ENCODE data around the gene GPBP1L1. TPM values are rescaled to one million over a fixed set of nuclear protein-coding genes. Genes with fewer than 3 reads are reported as not detected.

Gene GPBP1L1
- total and polyA plus RNA-seq, 2 of the 4 experiments (the other 2 are of a cell fraction) = 31.5 to 57.4 TPM

DNA sequence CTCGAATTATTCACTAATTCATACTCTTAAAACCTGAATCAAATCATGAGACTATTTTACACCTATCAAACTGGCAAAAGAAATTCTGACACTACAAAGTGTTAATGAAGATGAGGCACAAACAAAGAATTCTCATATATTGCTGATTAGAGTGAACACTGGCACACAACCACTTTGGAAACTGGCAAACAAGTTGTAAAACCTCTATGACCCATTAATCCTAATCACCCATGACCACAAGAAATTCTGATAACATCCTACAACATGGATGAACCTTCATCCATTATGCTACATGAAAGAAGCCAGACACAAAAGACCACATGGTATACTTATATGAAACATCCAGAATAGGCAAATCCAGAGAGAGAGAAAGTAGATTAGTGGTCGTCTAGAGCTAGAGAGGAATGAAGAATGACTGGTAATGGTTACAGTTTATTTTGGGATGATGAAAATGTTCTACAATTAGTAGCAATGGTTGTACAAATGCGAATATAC lies 8.5 kb downstream of the GPBP1L1 start:
- WGBS, 2 experiments (ENCODE audit: extremely low coverage in 2 of 2, insufficient read length in 1 of 2) = 100% methylated on average over 1 of the region's 3 CpGs; no CpG with 5 or more reads in 1 of the 2 experiments
- Histone ChIP-seq H2BK120ac (ENCODE audit: low read depth, low read length) (no peak overlapping the region), H2AK9ac (replicated peaks; ENCODE audit: low read depth, low read length, poor library complexity) (no peak overlapping the region), H3K4me2 (ENCODE audit: low read depth, low read length) (no peak overlapping the region), H3K18ac (ENCODE audit: low read depth, low read length) (no peak overlapping the region), H3K27ac (ENCODE audit: insufficient read depth, low read length) (no peak overlapping the region), H4K91ac (ENCODE audit: insufficient read depth, low read depth, low read length) (no peak overlapping the region), H2AFZ (replicated peaks; ENCODE audit: low read length, poor library complexity) (no peak overlapping the region), H2BK5ac (ENCODE audit: low read depth, low read length, poor library complexity, severe bottlenecking) (no peak overlapping the region), H3K9ac (ENCODE audit: low read depth, low read length) (no peak overlapping the region), H3K14ac (replicated peaks; ENCODE audit: low read depth, low read length) (no peak overlapping the region), H4K20me1 (ENCODE audit: insufficient read depth, low read length) (peaks cover 88% of the 10 kb centered on the region), H3K9me1 (ENCODE audit: insufficient read depth, low read length) (peaks cover 30% of the 10 kb centered on the region), H4K8ac (ENCODE audit: low read depth in 2 of 2, low read length in 2 of 2) (no peak overlapping the region), H2AK5ac (ENCODE audit: low read depth, low read length) (no peak overlapping the region), H2BK15ac (ENCODE audit: low read depth, low read length) (no peak overlapping the region), H3K56ac (ENCODE audit: extremely low read depth, insufficient read depth, low read length) (no peak overlapping the region), H3K4me1 (ENCODE audit: control insufficient read depth, insufficient read depth, low read length) (peaks cover 8% of the 10 kb centered on the region), H3K23ac (ENCODE audit: low read depth, low read length) (no peak overlapping the region), H3K27me3 (ENCODE audit: control insufficient read depth, insufficient read depth, low read length) (no peaks in the 10 kb centered on the region), H3K79me1 (ENCODE audit: low read depth in 1 of 2, low read length in 2 of 2) (peaks cover 13 to 72% of the 10 kb centered on the region in 2 experiments), H4K5ac (ENCODE audit: low read depth, low read length) (no peak overlapping the region), H3K4ac (ENCODE audit: low read depth, low read length) (no peak overlapping the region), H3K9me3 (ENCODE audit: control insufficient read depth, insufficient read depth, low read length) (no peaks in the 10 kb centered on the region), H3K36me3 (ENCODE audit: control insufficient read depth, insufficient read depth, low read length) (peaks cover 3% of the 10 kb centered on the region), H3K4me3 (ENCODE audit: insufficient read depth, low read depth, low read length) (no peak overlapping the region), H2BK20ac (ENCODE audit: low read depth, low read length) (no peak overlapping the region)
- in situ Hi-C loops (cut with MboI; ENCODE audit: low sequenced_read_pairs) = no loop called here
- DNase-seq (no peak), ATAC-seq (ENCODE audit: low read depth) (no peak)
- no peak for TF ChIP-seq MAZ (IDR thresholded peaks at IDR 0.05; ENCODE audit: borderline replicate concordance, low read depth, low read length)
- TF ChIP-seq, protein P1, sequence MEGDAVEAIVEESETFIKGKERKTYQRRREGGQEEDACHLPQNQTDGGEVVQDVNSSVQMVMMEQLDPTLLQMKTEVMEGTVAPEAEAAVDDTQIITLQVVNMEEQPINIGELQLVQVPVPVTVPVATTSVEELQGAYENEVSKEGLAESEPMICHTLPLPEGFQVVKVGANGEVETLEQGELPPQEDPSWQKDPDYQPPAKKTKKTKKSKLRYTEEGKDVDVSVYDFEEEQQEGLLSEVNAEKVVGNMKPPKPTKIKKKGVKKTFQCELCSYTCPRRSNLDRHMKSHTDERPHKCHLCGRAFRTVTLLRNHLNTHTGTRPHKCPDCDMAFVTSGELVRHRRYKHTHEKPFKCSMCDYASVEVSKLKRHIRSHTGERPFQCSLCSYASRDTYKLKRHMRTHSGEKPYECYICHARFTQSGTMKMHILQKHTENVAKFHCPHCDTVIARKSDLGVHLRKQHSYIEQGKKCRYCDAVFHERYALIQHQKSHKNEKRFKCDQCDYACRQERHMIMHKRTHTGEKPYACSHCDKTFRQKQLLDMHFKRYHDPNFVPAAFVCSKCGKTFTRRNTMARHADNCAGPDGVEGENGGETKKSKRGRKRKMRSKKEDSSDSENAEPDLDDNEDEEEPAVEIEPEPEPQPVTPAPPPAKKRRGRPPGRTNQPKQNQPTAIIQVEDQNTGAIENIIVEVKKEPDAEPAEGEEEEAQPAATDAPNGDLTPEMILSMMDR (conservative IDR thresholded peaks at IDR 0.05; ENCODE audit: low read depth, low read length) = no peak
- no peak for TF ChIP-seq ELK1 (IDR thresholded peaks at IDR 0.05; ENCODE audit: borderline replicate concordance, low read depth, low read length)
- TF ChIP-seq FOS (IDR thresholded peaks at IDR 0.05; ENCODE audit: low read depth, low read length) = no peak
- TF ChIP-seq USF2 (IDR thresholded peaks at IDR 0.05; ENCODE audit: low read depth, low read length) = no peak
- TF ChIP-seq NFE2L2 (IDR thresholded peaks at IDR 0.05; ENCODE audit: low read depth, low read length) = no peak
- no peak for TF ChIP-seq RAD21 (IDR thresholded peaks at IDR 0.05; ENCODE audit: low read length)
- no peak for TF ChIP-seq MXI1 (IDR thresholded peaks at IDR 0.05; ENCODE audit: borderline replicate concordance, low read depth, low read length)
- no peak for TF ChIP-seq CEBPB (IDR thresholded peaks at IDR 0.05; ENCODE audit: low read depth, low read length)
- TF ChIP-seq SMC3 (IDR thresholded peaks at IDR 0.05; ENCODE audit: low read depth, low read length) = no peak
- TF ChIP-seq RCOR1 (IDR thresholded peaks at IDR 0.05; ENCODE audit: insufficient replicate concordance, low read length) = no peak
- no peak for TF ChIP-seq CHD1 (IDR thresholded peaks at IDR 0.05; ENCODE audit: low read depth, low read length)
- no peak for TF ChIP-seq BHLHE40 (IDR thresholded peaks at IDR 0.05; ENCODE audit: low read depth, low read length)
- TF ChIP-seq MAFK (IDR thresholded peaks at IDR 0.05; ENCODE audit: low read depth, low read length) = no peak
- ChIA-PET POLR2A (ENCODE audit: unreplicated experiment) (no interaction called here), CTCF (no interaction called here)
- intact Hi-C loops (cut with micrococcal nuclease) = no loop called here
- BruUV-seq (replicated peaks) = no TSS peak
- dilution Hi-C loops (cut with HindIII; ENCODE audit: low sequenced_read_pairs, unreplicated experiment) = no loop called here
